HCT116 (cell line): Measurements from ENCODE around the gene TTYH2. TPM values are rescaled to one million over a fixed set of nuclear protein-coding genes. Genes with fewer than 3 reads are reported as not detected.

ENCODE experiments used
- ATAC-seq: fragments of 200-7000 bp; cut with Tn5 transposase; 2 replicates; pipeline ENCODE4 v1.9.1; 2020; ENCODE audit warnings: mild to moderate bottlenecking, moderate library complexity
- BruUV-seq: library from RNA; stranded (reverse); fragments of 400-500 nt; replicated peaks from 2 replicates; lab custom pipeline; 2021; lab: Mats Ljungman, UMichigan
- CTCF ChIA-PET: fragments of 300-600 bp; sonication (Branson Sonifier 250); formaldehyde crosslinking; loops from one replicate; lab custom pipeline; 2021; ENCODE audit warnings: antibody characterized with exemption; lab: Charles Lee
- POLR2A ChIA-PET: fragments of 300-600, 350-600 bp; sonication (Branson Sonifier 250); formaldehyde crosslinking; loops from one replicate; lab custom pipeline; 2021; ENCODE audit warnings: antibody characterized with exemption; lab: Charles Lee
- RAD21 ChIA-PET, 2 experiments: fragments of 300-600 bp; sonication (Branson Sonifier 250); formaldehyde crosslinking; loops; one replicate each; lab custom pipeline; 2023; ENCODE audit warnings: low total read pairs in 2 of 2; ENCODE audit not compliant: uncharacterized antibody in 2 of 2, unreplicated experiment in 2 of 2, low non-redundant PET in 1 of 2; lab: Charles Lee
- DNase-seq: peaks from one replicate; pipeline ENCODE4 v3.0.0-alpha.2; 2010; ENCODE audit warnings: low read depth, low spot score
- H2AFZ ChIP-seq: fragments of 200-600 bp; shearing (Covaris generic), sonication (generic); 2 replicates; pipeline ENCODE4 v1.6.1; 2017; ENCODE audit warnings: low read depth, mixed run types, mixed read lengths, antibody characterized with exemption, low read length; ENCODE audit not compliant: poor library complexity, severe bottlenecking
- H3K27ac ChIP-seq: 2 replicates; pipeline ENCODE4 v1.5.1; 2012; ENCODE audit warnings: low read depth, low read length
- H3K27me3 ChIP-seq: fragments of 200-600 bp; sonication (generic); 2 replicates; pipeline ENCODE4 v1.6.1; 2016; ENCODE audit warnings: mixed run types, low read length, mixed read lengths; ENCODE audit not compliant: insufficient read depth
- H3K36me3 ChIP-seq, 2 experiments: fragments of 200-500 bp in 1 of 2; fragments of 200-600 bp in 1 of 2; sonication (Bioruptor generic) in 1 of 2; sonication (generic) in 1 of 2; 2 replicates each; pipeline versions ENCODE4 v1.5.1 to v1.6.1; 2014 to 2016; ENCODE audit warnings: low read length in 2 of 2, inconsistent platforms in 1 of 2, mixed read lengths in 1 of 2, mixed run types in 1 of 2; ENCODE audit not compliant: insufficient read depth in 2 of 2, control insufficient read depth in 1 of 2
- H3K4me1 ChIP-seq, 2 experiments: fragments of 200-600 bp in 1 of 2; sonication (generic) in 1 of 2; 2 replicates each; pipeline versions ENCODE4 v1.5.1 to v1.6.1; 2012 to 2017; ENCODE audit warnings: low read length in 2 of 2, inconsistent platforms in 1 of 2, mild to moderate bottlenecking in 1 of 2, mixed read lengths in 1 of 2, mixed run types in 1 of 2, moderate library complexity in 1 of 2; ENCODE audit not compliant: insufficient read depth in 2 of 2, control insufficient read depth in 1 of 2
- H3K4me2 ChIP-seq: fragments of 200-600 bp; sonication (generic); 2 replicates; pipeline ENCODE4 v1.6.1; 2017; ENCODE audit warnings: mixed run types, low read length, mixed read lengths
- H3K4me3 ChIP-seq, 2 experiments: fragments of 200-600 bp in 1 of 2; sonication (generic) in 1 of 2; replicated peaks in 1 of 2; 2 replicates each; pipeline ENCODE4 v1.5.1; 2011 to 2016; ENCODE audit warnings: low read length in 2 of 2, control low read depth in 1 of 2, low read depth in 1 of 2, mild to moderate bottlenecking in 1 of 2, mixed read lengths in 1 of 2, mixed run types in 1 of 2
- H3K79me2 ChIP-seq: fragments of 200-600 bp; sonication (generic); 2 replicates; pipeline ENCODE4 v1.6.1; 2017; ENCODE audit warnings: mild to moderate bottlenecking, mixed run types, low read length, moderate library complexity, mixed read lengths; ENCODE audit not compliant: insufficient read depth
- H3K9ac ChIP-seq: fragments of 200-600 bp; sonication (generic); 2 replicates; pipeline ENCODE4 v1.6.1; 2016; ENCODE audit warnings: low read length, mixed read lengths
- H3K9me2 ChIP-seq: fragments of 200-600 bp; sonication (generic), shearing (Covaris generic); 2 replicates; pipeline ENCODE4 v1.6.1; 2017; ENCODE audit warnings: mixed run types, mild to moderate bottlenecking, moderate library complexity; ENCODE audit not compliant: insufficient read depth
- H3K9me3 ChIP-seq, 2 experiments: fragments of 200-500 bp in 1 of 2; fragments of 200-600 bp in 1 of 2; sonication (Bioruptor generic) in 1 of 2; sonication (generic) in 1 of 2; 2 replicates each; pipeline ENCODE4 v1.6.1; 2014 to 2017; ENCODE audit warnings: low read length in 2 of 2, mixed read lengths in 2 of 2, inconsistent platforms in 1 of 2, low read depth in 1 of 2, mild to moderate bottlenecking in 1 of 2, mixed run types in 1 of 2, moderate library complexity in 1 of 2; ENCODE audit not compliant: control insufficient read depth in 1 of 2, insufficient read depth in 1 of 2
- H4K20me1 ChIP-seq: fragments of 200-600 bp; sonication (generic), shearing (Covaris generic); 2 replicates; pipeline ENCODE4 v1.6.1; 2017; ENCODE audit warnings: mixed run types, mild to moderate bottlenecking, moderate library complexity; ENCODE audit not compliant: insufficient read depth
- CBX3 ChIP-seq: IDR thresholded peaks from 2 replicates; pipeline ENCODE4 v1.6.1; 2012; ENCODE audit warnings: low read depth
- CEBPB ChIP-seq: IDR thresholded peaks from 2 replicates; pipeline ENCODE4 v1.6.1; 2012; ENCODE audit warnings: low read depth
- EGR1 ChIP-seq: IDR thresholded peaks from 2 replicates; pipeline ENCODE4 v1.6.1; 2012; ENCODE audit warnings: low read depth
- EZH2 ChIP-seq: fragments of 200-600 bp; sonication (generic); IDR thresholded peaks from 2 replicates; pipeline ENCODE4 v1.6.1; 2017; ENCODE audit warnings: antibody characterized with exemption, mixed run types
- FOSL1 ChIP-seq: IDR thresholded peaks from 2 replicates; pipeline ENCODE4 v1.6.1; 2012; ENCODE audit warnings: low read depth
- POLR2A ChIP-seq: IDR thresholded peaks from 2 replicates; pipeline ENCODE4 v1.7.0; 2011; ENCODE audit warnings: borderline replicate concordance; ENCODE audit not compliant: insufficient read depth, insufficient read length; ENCODE audit errors: extremely low read depth
- RAD21 ChIP-seq: IDR thresholded peaks from 2 replicates; pipeline ENCODE4 v1.6.1; 2012; ENCODE audit warnings: low read depth, mild to moderate bottlenecking
- SIN3A ChIP-seq: IDR thresholded peaks from 2 replicates; pipeline ENCODE4 v1.6.1; 2012; ENCODE audit warnings: low read depth
- SRF ChIP-seq: IDR thresholded peaks from 2 replicates; pipeline ENCODE4 v1.6.1; 2012; ENCODE audit warnings: low read depth
- ZFX ChIP-seq: fragments of 450-650 bp; IDR thresholded peaks from 2 replicates; pipeline ENCODE4 v1.6.1; 2017
- ZNF274 ChIP-seq: fragments of 200-500 bp; sonication (Bioruptor generic); IDR thresholded peaks from 2 replicates; pipeline ENCODE4 v1.6.1; 2014; ENCODE audit warnings: mild to moderate bottlenecking, low read depth, low read length, inconsistent platforms
- intact Hi-C: fragments of 100-400 bp; cut with micrococcal nuclease; formaldehyde crosslinking; loops from 2 replicates; pipeline ENCODE4 v1.10.0; 2022
- total RNA-seq: library from RNA; stranded (reverse); gene quantifications from one replicate; pipeline ENCODE4 v1.2.1, GENCODE V29; 2021; ENCODE audit not compliant: unreplicated experiment
- TF ChIP-seq, protein P1 (sequence below): IDR thresholded peaks from 2 replicates; pipeline ENCODE4 v1.6.1; 2012
- TF ChIP-seq, protein P2 (sequence below): IDR thresholded peaks from 2 replicates; pipeline ENCODE4 v1.6.1; 2012; ENCODE audit warnings: low read depth
- TF ChIP-seq, protein P3 (sequence below), 3 experiments: fragments of 200-600 bp in 1 of 3; sonication (generic) in 1 of 3; IDR thresholded peaks in 2 of 3; conservative IDR thresholded peaks in 1 of 3; 2 replicates each; pipeline ENCODE4 v1.5.1; 2012 to 2017; ENCODE audit warnings: low read depth in 2 of 3, low read length in 2 of 3, antibody characterized with exemption in 1 of 3, borderline replicate concordance in 1 of 3, control low read depth in 1 of 3, mild to moderate bottlenecking in 1 of 3, mixed read lengths in 1 of 3, mixed run types in 1 of 3, moderate library complexity in 1 of 3; ENCODE audit not compliant: insufficient read depth in 1 of 3

TTYH2 gene
- total RNA-seq, 1 experiment from 2014 or later = 10.8 TPM

DNA sequence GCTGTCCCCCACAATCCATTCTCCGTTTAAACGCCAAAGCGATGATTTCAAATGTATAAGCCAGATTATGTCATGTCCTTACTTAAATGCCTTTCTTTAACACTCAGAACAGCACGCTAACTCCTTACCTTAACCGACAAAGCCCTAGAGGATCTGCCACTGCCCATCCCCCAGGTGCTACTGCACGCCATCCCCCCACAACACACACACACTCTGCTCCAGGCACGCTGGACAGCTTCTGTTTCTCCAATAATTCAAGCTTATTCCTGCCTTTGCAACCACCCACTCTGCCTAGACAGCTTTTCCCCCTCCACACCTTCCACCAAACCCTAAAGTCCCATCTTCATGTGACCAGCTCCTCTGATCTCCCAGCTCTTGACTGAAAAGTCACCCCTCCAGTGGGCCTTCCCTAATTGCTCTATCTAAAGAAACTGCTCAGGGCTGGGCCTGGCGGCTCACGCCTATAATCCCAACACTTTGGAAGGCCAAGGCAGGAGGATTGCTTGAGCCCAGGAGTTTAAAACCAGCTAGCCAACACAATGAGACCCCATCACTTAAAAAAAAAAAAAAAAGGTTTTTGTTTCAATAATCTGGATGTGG lies 48.8 kb upstream of the TTYH2 start:
- no TSS peak for BruUV-seq
- H3K27me3 ChIP-seq = peaks cover 37% of the 10 kb centered on the region
- no peaks in the 10 kb centered on the region for H3K79me2 ChIP-seq
- H3K9me2 ChIP-seq = no peaks in the 10 kb centered on the region
- no peak overlapping the region for H2AFZ ChIP-seq
- no peaks in the 10 kb centered on the region for H3K4me1 ChIP-seq
- ATAC-seq (no peak), DNase-seq (no peak)
- intact Hi-C loops = no loop called here
- no peaks in the 10 kb centered on the region for H4K20me1 ChIP-seq
- H3K36me3 ChIP-seq = no peaks in the 10 kb centered on the region
- TF ChIP-seq CBX3 = no peak
- no peak for TF ChIP-seq FOSL1
- no peak for TF ChIP-seq RAD21
- TF ChIP-seq EGR1 = no peak
- TF ChIP-seq, protein P1, sequence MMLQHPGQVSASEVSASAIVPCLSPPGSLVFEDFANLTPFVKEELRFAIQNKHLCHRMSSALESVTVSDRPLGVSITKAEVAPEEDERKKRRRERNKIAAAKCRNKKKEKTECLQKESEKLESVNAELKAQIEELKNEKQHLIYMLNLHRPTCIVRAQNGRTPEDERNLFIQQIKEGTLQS = no peak
- no peak for TF ChIP-seq SRF
- H3K4me2 ChIP-seq = no peak overlapping the region
- ChIA-PET CTCF (no interaction called here), RAD21 (no interaction called here), POLR2A (no interaction called here)
- H3K4me3 ChIP-seq = no peak overlapping the region
- H3K27ac ChIP-seq = no peak overlapping the region
- H3K9ac ChIP-seq = no peak overlapping the region
- no peaks in the 10 kb centered on the region for H3K9me3 ChIP-seq

DNA sequence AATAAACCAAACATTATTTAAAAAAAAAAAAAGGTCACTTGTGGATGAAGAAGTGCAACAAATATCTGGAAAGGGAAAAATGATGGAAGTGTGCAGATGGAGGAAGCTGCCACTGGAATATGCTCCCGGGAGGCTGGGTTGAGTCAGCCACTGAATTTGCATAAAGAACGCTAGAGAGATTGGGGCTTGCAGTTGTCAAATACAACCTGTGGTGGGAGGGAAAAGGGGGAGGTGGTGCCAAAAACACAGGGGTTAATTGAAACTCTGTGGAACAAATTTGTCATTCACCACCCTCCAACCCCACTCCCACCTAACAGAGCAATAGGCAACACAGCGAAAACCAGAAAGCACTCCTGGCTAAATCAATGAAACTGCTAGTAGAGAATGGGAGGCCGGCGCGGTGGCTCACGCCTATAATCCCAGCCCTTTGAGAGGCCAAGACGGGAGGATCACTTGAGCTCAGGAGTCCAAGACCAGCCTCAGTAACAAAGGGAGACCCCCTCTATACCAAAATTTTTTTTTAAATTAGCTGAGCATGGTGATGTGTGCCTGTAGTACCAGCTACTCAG lies 47.5 kb upstream of the TTYH2 start:
- no peak overlapping the region for H3K4me2 ChIP-seq
- H3K9ac ChIP-seq = no peak overlapping the region
- H3K36me3 ChIP-seq = no peaks in the 10 kb centered on the region
- H3K4me3 ChIP-seq = no peak overlapping the region
- peaks cover 33% of the 10 kb centered on the region for H3K27me3 ChIP-seq
- H3K4me1 ChIP-seq = no peaks in the 10 kb centered on the region
- intact Hi-C loops = no loop called here
- DNase-seq = no peak
- no peaks in the 10 kb centered on the region for H4K20me1 ChIP-seq
- H3K79me2 ChIP-seq = no peaks in the 10 kb centered on the region
- BruUV-seq = no TSS peak
- H2AFZ ChIP-seq = no peak overlapping the region
- no peak overlapping the region for H3K27ac ChIP-seq
- ChIA-PET CTCF (interaction anchor here (1.4 kb wide), 1 partner anchor 34 kb away, joined by 4 read pairs; no protein-coding TSS in a partner anchor), RAD21 (no interaction called here), POLR2A (no interaction called here)
- no peaks in the 10 kb centered on the region for H3K9me2 ChIP-seq
- ATAC-seq = no peak
- no peaks in the 10 kb centered on the region for H3K9me3 ChIP-seq
- TF ChIP-seq POLR2A (no peak), EZH2 (no peak), EGR1 (no peak), SRF (no peak), SIN3A (no peak), ZNF274 (no peak), CEBPB (no peak), RAD21 (no peak), ZFX (no peak), CBX3 (no peak)
- TF ChIP-seq, protein P2, sequence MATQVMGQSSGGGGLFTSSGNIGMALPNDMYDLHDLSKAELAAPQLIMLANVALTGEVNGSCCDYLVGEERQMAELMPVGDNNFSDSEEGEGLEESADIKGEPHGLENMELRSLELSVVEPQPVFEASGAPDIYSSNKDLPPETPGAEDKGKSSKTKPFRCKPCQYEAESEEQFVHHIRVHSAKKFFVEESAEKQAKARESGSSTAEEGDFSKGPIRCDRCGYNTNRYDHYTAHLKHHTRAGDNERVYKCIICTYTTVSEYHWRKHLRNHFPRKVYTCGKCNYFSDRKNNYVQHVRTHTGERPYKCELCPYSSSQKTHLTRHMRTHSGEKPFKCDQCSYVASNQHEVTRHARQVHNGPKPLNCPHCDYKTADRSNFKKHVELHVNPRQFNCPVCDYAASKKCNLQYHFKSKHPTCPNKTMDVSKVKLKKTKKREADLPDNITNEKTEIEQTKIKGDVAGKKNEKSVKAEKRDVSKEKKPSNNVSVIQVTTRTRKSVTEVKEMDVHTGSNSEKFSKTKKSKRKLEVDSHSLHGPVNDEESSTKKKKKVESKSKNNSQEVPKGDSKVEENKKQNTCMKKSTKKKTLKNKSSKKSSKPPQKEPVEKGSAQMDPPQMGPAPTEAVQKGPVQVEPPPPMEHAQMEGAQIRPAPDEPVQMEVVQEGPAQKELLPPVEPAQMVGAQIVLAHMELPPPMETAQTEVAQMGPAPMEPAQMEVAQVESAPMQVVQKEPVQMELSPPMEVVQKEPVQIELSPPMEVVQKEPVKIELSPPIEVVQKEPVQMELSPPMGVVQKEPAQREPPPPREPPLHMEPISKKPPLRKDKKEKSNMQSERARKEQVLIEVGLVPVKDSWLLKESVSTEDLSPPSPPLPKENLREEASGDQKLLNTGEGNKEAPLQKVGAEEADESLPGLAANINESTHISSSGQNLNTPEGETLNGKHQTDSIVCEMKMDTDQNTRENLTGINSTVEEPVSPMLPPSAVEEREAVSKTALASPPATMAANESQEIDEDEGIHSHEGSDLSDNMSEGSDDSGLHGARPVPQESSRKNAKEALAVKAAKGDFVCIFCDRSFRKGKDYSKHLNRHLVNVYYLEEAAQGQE = no peak
- TF ChIP-seq, protein P3, sequence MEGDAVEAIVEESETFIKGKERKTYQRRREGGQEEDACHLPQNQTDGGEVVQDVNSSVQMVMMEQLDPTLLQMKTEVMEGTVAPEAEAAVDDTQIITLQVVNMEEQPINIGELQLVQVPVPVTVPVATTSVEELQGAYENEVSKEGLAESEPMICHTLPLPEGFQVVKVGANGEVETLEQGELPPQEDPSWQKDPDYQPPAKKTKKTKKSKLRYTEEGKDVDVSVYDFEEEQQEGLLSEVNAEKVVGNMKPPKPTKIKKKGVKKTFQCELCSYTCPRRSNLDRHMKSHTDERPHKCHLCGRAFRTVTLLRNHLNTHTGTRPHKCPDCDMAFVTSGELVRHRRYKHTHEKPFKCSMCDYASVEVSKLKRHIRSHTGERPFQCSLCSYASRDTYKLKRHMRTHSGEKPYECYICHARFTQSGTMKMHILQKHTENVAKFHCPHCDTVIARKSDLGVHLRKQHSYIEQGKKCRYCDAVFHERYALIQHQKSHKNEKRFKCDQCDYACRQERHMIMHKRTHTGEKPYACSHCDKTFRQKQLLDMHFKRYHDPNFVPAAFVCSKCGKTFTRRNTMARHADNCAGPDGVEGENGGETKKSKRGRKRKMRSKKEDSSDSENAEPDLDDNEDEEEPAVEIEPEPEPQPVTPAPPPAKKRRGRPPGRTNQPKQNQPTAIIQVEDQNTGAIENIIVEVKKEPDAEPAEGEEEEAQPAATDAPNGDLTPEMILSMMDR (IDR thresholded peaks at IDR 0.05 in 2 of 3, conservative IDR thresholded peaks at IDR 0.05 in 1 of 3; ENCODE audit: borderline replicate concordance in 1 of 3, insufficient read depth in 1 of 3, low read depth in 2 of 3, low read length in 2 of 3) = no peak
- TF ChIP-seq, protein P1 = no peak
